GM13977 (cell line): ENCODE results near the gene PTTG1IP.

Source experiments
- DNase-seq: peaks from one replicate; pipeline ENCODE4 v3.0.0; 2012; ENCODE audit warnings: low spot score
- in situ Hi-C: fragments of 300-500 bp; cut with MboI; formaldehyde crosslinking; loops from one replicate; pipeline ENCODE4 v1.12.0; 2022; ENCODE audit warnings: low sequenced_read_pairs, low pct_unique_long_range_greater_than_20kb, mixed read lengths, inconsistent platforms; ENCODE audit not compliant: unreplicated experiment
- TF ChIP-seq, protein P1 (sequence below): IDR thresholded peaks from 2 replicates; pipeline ENCODE4 v1.5.1; 2012; ENCODE audit warnings: mild to moderate bottlenecking, control low read depth; ENCODE audit not compliant: insufficient read depth; ENCODE audit errors: extremely low read depth, missing control alignments

Gene PTTG1IP

DNA sequence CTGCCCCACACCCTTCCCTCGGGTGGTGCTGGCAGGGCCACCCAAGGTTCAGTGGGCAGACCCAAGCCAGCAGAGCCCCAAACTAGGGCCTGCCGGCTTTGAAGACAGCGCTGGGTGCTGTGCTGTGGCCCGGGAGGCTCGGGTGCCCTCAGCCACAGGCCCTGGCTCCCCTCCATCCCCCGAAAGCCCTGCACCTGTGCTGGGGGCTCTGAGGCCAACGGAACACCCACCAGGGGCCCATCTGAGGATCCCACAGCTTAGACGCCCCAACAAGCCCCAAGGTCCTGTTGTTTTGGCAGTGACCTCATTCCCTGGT lies 38.6 kb upstream of the PTTG1IP start:
- in situ Hi-C loops = no loop called here
- TF ChIP-seq, protein P1, sequence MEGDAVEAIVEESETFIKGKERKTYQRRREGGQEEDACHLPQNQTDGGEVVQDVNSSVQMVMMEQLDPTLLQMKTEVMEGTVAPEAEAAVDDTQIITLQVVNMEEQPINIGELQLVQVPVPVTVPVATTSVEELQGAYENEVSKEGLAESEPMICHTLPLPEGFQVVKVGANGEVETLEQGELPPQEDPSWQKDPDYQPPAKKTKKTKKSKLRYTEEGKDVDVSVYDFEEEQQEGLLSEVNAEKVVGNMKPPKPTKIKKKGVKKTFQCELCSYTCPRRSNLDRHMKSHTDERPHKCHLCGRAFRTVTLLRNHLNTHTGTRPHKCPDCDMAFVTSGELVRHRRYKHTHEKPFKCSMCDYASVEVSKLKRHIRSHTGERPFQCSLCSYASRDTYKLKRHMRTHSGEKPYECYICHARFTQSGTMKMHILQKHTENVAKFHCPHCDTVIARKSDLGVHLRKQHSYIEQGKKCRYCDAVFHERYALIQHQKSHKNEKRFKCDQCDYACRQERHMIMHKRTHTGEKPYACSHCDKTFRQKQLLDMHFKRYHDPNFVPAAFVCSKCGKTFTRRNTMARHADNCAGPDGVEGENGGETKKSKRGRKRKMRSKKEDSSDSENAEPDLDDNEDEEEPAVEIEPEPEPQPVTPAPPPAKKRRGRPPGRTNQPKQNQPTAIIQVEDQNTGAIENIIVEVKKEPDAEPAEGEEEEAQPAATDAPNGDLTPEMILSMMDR = no peak
- no peak for DNase-seq

DNA sequence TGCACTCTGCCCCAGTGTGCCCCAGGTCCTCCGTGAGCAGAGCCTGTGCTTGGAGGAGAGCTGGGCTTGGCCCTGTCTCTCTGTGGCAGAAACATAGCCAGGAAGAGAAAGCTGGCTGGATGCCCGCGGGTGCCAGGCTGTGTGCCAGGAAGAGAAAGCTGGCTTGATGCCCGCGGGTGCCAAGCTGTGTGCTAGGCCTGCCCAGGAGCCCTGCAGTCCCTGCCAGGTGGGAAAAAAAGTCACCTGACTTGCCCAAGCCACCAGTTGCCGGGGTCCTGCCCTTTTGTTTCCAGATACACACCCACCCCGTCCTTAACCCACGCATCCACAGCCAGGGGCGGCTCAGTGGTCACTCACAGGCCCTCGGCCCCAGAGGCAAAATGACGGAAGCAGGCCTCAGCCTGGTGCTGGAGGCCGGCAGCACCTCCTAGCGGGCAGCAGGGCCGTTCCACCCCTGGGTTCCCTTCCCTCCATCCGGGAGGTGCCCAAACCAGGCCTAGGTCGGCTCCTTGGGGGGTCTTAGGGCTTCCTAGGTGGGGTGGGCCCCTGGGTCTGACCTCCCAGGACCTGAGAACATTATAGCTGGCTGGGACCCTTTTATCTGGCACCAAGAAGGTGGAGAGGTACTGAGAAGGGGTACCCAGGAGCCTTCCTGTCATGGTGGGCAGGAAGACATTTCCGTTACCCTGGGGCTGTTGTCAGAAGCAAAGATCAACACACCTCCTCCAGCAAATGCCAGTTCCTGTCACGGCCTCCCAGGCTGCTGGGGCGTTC lies 38.1 kb upstream of the PTTG1IP start:
- peak; percentile 61 for DNase-seq
- TF ChIP-seq, protein P1 = peak; percentile 71
- in situ Hi-C loops = no loop called here

DNA sequence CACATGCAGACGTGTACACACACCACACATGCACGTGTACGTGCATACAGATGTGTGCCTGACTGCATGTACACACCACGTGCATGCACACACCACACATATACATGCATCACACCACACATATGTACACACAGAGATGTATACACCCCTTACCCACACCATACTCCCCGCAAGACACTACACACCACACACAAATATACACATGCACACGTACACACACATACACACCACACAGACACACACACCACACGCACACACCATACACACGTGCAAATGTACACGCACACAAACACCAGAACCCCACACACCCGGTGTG lies 37.5 kb upstream of the PTTG1IP start:
- TF ChIP-seq, protein P1 = no peak
- DNase-seq = no peak
- in situ Hi-C loops = no loop called here

DNA sequence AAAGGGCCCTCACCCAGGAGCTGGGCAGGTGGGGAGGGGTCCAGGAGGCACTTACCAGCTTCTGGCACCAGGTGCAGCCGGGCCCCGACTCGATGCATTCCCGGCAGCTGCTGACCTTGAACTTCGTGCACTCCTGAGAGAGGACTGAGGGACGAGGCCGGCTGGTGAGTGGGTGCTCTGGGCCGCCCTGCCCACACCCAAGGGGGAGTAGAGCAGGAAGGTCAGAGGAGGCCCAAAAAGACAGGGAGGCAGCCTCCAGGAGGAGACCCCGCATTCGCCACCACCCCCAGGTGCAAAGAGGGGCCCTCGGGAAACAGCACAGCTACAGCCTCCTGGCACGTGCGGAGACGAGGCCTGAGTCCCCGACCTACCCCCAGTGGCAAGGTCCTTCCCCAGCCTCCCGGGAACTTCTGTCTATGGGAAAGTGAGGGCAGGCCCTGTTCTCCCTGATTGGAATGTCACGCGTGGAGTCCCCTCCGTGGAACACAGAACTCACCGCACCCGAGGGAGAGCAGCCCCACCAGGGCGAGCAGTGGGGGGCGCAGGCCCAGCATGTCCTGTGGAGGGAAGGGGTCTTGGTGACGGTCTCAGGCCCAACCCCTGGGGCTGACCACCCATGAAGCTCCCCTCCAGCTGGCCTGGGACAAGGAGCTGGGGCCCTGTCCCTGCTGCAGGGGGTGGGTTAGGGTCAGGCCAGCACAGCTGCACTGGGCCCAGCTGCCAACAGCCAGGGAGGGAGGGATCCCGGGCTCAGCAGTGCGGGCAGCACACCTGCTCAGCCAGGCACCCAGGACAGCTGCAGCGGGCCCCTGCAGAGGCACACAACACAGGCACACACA lies 37.0 kb upstream of the PTTG1IP start:
- in situ Hi-C loops = no loop called here
- TF ChIP-seq, protein P1 = no peak
- no peak for DNase-seq

DNA sequence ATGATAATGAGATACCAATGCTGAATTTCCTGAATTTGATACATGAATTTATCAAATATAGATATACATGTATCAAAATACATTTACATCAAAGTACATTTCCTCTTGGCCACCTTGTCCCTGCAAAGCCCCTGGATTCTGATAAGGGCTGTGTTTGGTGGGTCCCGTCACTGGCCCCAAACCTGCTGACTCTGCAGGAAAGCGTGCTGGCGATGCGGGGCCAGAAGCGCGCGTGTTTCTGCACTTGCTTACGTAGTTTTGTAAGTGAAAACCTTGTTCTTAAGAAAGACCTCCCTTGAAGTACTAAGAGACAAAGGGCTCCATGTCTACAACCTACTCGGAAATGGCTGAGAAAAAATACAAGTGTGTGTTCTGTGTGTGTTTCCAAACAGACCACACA lies 36.2 kb upstream of the PTTG1IP start:
- TF ChIP-seq, protein P1 = no peak
- no peak for DNase-seq
- in situ Hi-C loops = no loop called here

DNA sequence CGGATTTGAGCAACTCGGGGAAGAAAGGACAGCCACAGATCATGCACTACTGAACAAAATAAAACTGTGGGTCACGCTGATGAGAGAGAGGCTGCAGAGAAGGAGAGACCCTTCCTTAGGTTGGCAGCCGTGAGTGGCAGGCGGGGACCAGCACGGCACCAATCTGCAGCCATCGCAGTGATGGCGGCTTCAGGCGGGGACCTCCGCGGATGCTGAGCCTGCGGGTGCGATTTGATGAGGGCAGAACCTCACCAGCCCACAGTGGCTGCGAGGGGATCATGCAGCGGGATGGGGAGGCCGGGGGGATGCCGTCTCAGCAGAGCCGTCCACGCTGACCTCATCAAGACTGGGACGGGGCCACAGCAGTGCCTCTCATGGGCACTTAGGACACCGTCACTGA lies 35.4 kb upstream of the PTTG1IP start:
- TF ChIP-seq, protein P1 = no peak
- in situ Hi-C loops = no loop called here
- DNase-seq = no peak
